Measurements from ENCODE around the gene KLHL17. TPM values are rescaled to one million over a fixed set of nuclear protein-coding genes. Genes with fewer than 3 reads are reported as not detected.

The KLHL17 gene
- total and polyA plus RNA-seq, 3 donors from 2014 or later: 16.0 to 36.4 (median 34.9) TPM

GRCh38 chr1:936348-937264, 23.8 kb upstream of the KLHL17 start:
- WGBS, 2 donors: 80% methylated on average over 22 to 43 of the region's 45 CpGs
- intact Hi-C loops (cut with DNase I; ENCODE audit: low total_unique reads): no loop called here
- Histone ChIP-seq H3K27ac (no peak overlapping the region), H3K9me3 (no peaks in the 10 kb centered on the region), H3K27me3 (no peaks in the 10 kb centered on the region), H3K4me1 (peaks cover 23% of the 10 kb centered on the region), H3K4me3 (no peak overlapping the region), H3K36me3 (ENCODE audit: low read depth, missing control alignments) (no peaks in the 10 kb centered on the region)
- TF ChIP-seq CTCF (IDR thresholded peaks at IDR 0.05) (no peak), POLR2A (IDR thresholded peaks at IDR 0.05) (no peak)
- DNase-seq: no peak

GRCh38 chr1:937521-937920, 22.9 kb upstream of the KLHL17 start:
- H3K27me3 ChIP-seq: no peaks in the 10 kb centered on the region
- 94 to 97% methylated on average over 5 to 16 of the region's 16 CpGs for WGBS, 2 donors
- H3K4me3 ChIP-seq: no peak overlapping the region

GRCh38 chr1:938088-938683, 22.2 kb upstream of the KLHL17 start:
- no peaks in the 10 kb centered on the region for H3K27me3 ChIP-seq
- no peak overlapping the region for H3K4me3 ChIP-seq
- intact Hi-C loops (cut with DNase I; ENCODE audit: low total_unique reads): no loop called here
- 78 to 79% methylated on average over 13 to 15 of the region's 15 CpGs for WGBS, 2 donors
- no peaks in the 10 kb centered on the region for H3K36me3 ChIP-seq (ENCODE audit: low read depth, missing control alignments)
- no peaks in the 10 kb centered on the region for H3K9me3 ChIP-seq
- no peak overlapping the region for H3K27ac ChIP-seq
- H3K4me1 ChIP-seq: peaks cover 31% of the 10 kb centered on the region
- TF ChIP-seq CTCF (IDR thresholded peaks at IDR 0.05) (peak in 2 of 3 experiments; percentile 20 to 38), POLR2A (IDR thresholded peaks at IDR 0.05) (no peak)
- peak; percentile 50 for DNase-seq

More at GRCh38 chr1:937521-937920, 22.9 kb upstream of the KLHL17 start:
- H3K36me3 ChIP-seq (ENCODE audit: low read depth, missing control alignments): no peaks in the 10 kb centered on the region
- no peak overlapping the region for H3K27ac ChIP-seq
- H3K4me1 ChIP-seq: peaks cover 27% of the 10 kb centered on the region
- no peak for DNase-seq
- TF ChIP-seq POLR2A (IDR thresholded peaks at IDR 0.05) (no peak), CTCF (IDR thresholded peaks at IDR 0.05) (no peak)
- intact Hi-C loops (cut with DNase I; ENCODE audit: low total_unique reads): no loop called here
- no peaks in the 10 kb centered on the region for H3K9me3 ChIP-seq

GRCh38 chr1:938711-939489, 21.5 kb upstream of the KLHL17 start:
- 86% methylated on average over 30 of the region's 30 CpGs; no CpG with 5 or more reads in 1 of the 2 donors for WGBS, 2 donors
- Histone ChIP-seq H3K36me3 (ENCODE audit: low read depth, missing control alignments) (no peaks in the 10 kb centered on the region), H3K27me3 (no peaks in the 10 kb centered on the region), H3K4me1 (peaks cover 31% of the 10 kb centered on the region), H3K27ac (no peak overlapping the region), H3K4me3 (no peak overlapping the region), H3K9me3 (no peaks in the 10 kb centered on the region)
- no peak for DNase-seq
- no peak for TF ChIP-seq CTCF (IDR thresholded peaks at IDR 0.05)
- TF ChIP-seq POLR2A (IDR thresholded peaks at IDR 0.05): no peak
- intact Hi-C loops (cut with DNase I; ENCODE audit: low total_unique reads): no loop called here
